ENCODE results near the gene ADARB2.

ADARB2 gene

GRCh38 chr10:1634239-1634638 is 103.1 kb downstream of the ADARB2 start:
- Histone ChIP-seq H3K4me1 (ENCODE audit: control insufficient read depth in 1 of 2, insufficient read depth in 2 of 2, low read length in 2 of 2) (no peaks in the 10 kb centered on the region), H3K27ac (ENCODE audit: low read length) (no peak overlapping the region), H3K9me3 (ENCODE audit: control insufficient read depth in 1 of 2, low read length in 2 of 2) (no peaks in the 10 kb centered on the region)

GRCh38 chr10:1633783-1634182 is 103.5 kb downstream of the ADARB2 start:
- H3K4me3 ChIP-seq (ENCODE audit: low read depth in 1 of 2, low read length in 2 of 2): no peak overlapping the region
- no peaks in the 10 kb centered on the region for H3K9me3 ChIP-seq (ENCODE audit: control insufficient read depth in 1 of 2, low read length in 2 of 2)
- no peaks in the 10 kb centered on the region for H3K27me3 ChIP-seq (ENCODE audit: low read depth, low read length)
- no peaks in the 10 kb centered on the region for H3K4me1 ChIP-seq (ENCODE audit: control insufficient read depth in 1 of 2, insufficient read depth in 2 of 2, low read length in 2 of 2)
- no peak overlapping the region for H3K27ac ChIP-seq (ENCODE audit: low read length)
- H3K36me3 ChIP-seq (ENCODE audit: control insufficient read depth in 1 of 2, insufficient read depth in 2 of 2, low read length in 2 of 2): no peaks in the 10 kb centered on the region

More at GRCh38 chr10:1634239-1634638, 103.1 kb downstream of the ADARB2 start:
- Histone ChIP-seq H3K27me3 (ENCODE audit: low read depth, low read length) (no peaks in the 10 kb centered on the region), H3K4me3 (ENCODE audit: low read depth in 1 of 2, low read length in 2 of 2) (no peak overlapping the region), H3K36me3 (ENCODE audit: control insufficient read depth in 1 of 2, insufficient read depth in 2 of 2, low read length in 2 of 2) (no peaks in the 10 kb centered on the region)

- no peaks in the 10 kb centered on the region for H3K4me1 ChIP-seq (ENCODE audit: control insufficient read depth in 1 of 2, insufficient read depth in 2 of 2, low read length in 2 of 2)
- no peak overlapping the region for H3K4me3 ChIP-seq (ENCODE audit: low read depth in 1 of 2, low read length in 2 of 2)
- no peaks in the 10 kb centered on the region for H3K27me3 ChIP-seq (ENCODE audit: low read depth, low read length)
- H3K36me3 ChIP-seq (ENCODE audit: control insufficient read depth in 1 of 2, insufficient read depth in 2 of 2, low read length in 2 of 2): no peaks in the 10 kb centered on the region
- H3K9me3 ChIP-seq (ENCODE audit: control insufficient read depth in 1 of 2, low read length in 2 of 2): peaks cover 0 to 7% of the 10 kb centered on the region in 2 donors
- H3K27ac ChIP-seq (ENCODE audit: low read length): no peak overlapping the region
These were observed 104.7 kb downstream of the ADARB2 start for GRCh38 chr10:1632596-1632995.

GRCh38 chr10:1632141-1632540 is 105.2 kb downstream of the ADARB2 start:
- Histone ChIP-seq H3K4me1 (ENCODE audit: control insufficient read depth in 1 of 2, insufficient read depth in 2 of 2, low read length in 2 of 2) (no peaks in the 10 kb centered on the region), H3K9me3 (ENCODE audit: control insufficient read depth in 1 of 2, low read length in 2 of 2) (peaks cover 0 to 7% of the 10 kb centered on the region in 2 donors), H3K27ac (ENCODE audit: low read length) (no peak overlapping the region), H3K4me3 (ENCODE audit: low read depth in 1 of 2, low read length in 2 of 2) (no peak overlapping the region), H3K27me3 (ENCODE audit: low read depth, low read length) (no peaks in the 10 kb centered on the region), H3K36me3 (ENCODE audit: control insufficient read depth in 1 of 2, insufficient read depth in 2 of 2, low read length in 2 of 2) (no peaks in the 10 kb centered on the region)

- no peaks in the 10 kb centered on the region for H3K4me1 ChIP-seq (ENCODE audit: control insufficient read depth in 1 of 2, insufficient read depth in 2 of 2, low read length in 2 of 2)
- peaks cover 0 to 7% of the 10 kb centered on the region in 2 donors for H3K9me3 ChIP-seq (ENCODE audit: control insufficient read depth in 1 of 2, low read length in 2 of 2)
- no peaks in the 10 kb centered on the region for H3K27me3 ChIP-seq (ENCODE audit: low read depth, low read length)
- no peaks in the 10 kb centered on the region for H3K36me3 ChIP-seq (ENCODE audit: control insufficient read depth in 1 of 2, insufficient read depth in 2 of 2, low read length in 2 of 2)
- no peak overlapping the region for H3K4me3 ChIP-seq (ENCODE audit: low read depth in 1 of 2, low read length in 2 of 2)
- H3K27ac ChIP-seq (ENCODE audit: low read length): no peak overlapping the region
These were observed 106.0 kb downstream of the ADARB2 start for GRCh38 chr10:1631282-1631681.

- no peak overlapping the region for H3K27ac ChIP-seq (ENCODE audit: low read length)
- H3K9me3 ChIP-seq (ENCODE audit: control insufficient read depth in 1 of 2, low read length in 2 of 2): peaks cover 0 to 7% of the 10 kb centered on the region in 2 donors
- H3K4me3 ChIP-seq (ENCODE audit: low read depth in 1 of 2, low read length in 2 of 2): no peak overlapping the region
- no peaks in the 10 kb centered on the region for H3K4me1 ChIP-seq (ENCODE audit: control insufficient read depth in 1 of 2, insufficient read depth in 2 of 2, low read length in 2 of 2)
- no peaks in the 10 kb centered on the region for H3K36me3 ChIP-seq (ENCODE audit: control insufficient read depth in 1 of 2, insufficient read depth in 2 of 2, low read length in 2 of 2)
- H3K27me3 ChIP-seq (ENCODE audit: low read depth, low read length): no peaks in the 10 kb centered on the region
These were observed 107.0 kb downstream of the ADARB2 start for GRCh38 chr10:1630304-1630703.

GRCh38 chr10:1629326-1630198 is 107.8 kb downstream of the ADARB2 start:
- no peaks in the 10 kb centered on the region for H3K36me3 ChIP-seq (ENCODE audit: control insufficient read depth in 1 of 2, insufficient read depth in 2 of 2, low read length in 2 of 2)
- H3K27ac ChIP-seq (ENCODE audit: low read length): no peak overlapping the region
- peaks cover 0 to 7% of the 10 kb centered on the region in 2 donors for H3K9me3 ChIP-seq (ENCODE audit: control insufficient read depth in 1 of 2, low read length in 2 of 2)
- H3K4me1 ChIP-seq (ENCODE audit: control insufficient read depth in 1 of 2, insufficient read depth in 2 of 2, low read length in 2 of 2): no peaks in the 10 kb centered on the region
- H3K4me3 ChIP-seq (ENCODE audit: low read depth in 1 of 2, low read length in 2 of 2): no peak overlapping the region
- no peaks in the 10 kb centered on the region for H3K27me3 ChIP-seq (ENCODE audit: low read depth, low read length)

- H3K27me3 ChIP-seq (ENCODE audit: low read depth, low read length): no peaks in the 10 kb centered on the region
- H3K36me3 ChIP-seq (ENCODE audit: control insufficient read depth in 1 of 2, insufficient read depth in 2 of 2, low read length in 2 of 2): no peaks in the 10 kb centered on the region
- no peak overlapping the region for H3K4me3 ChIP-seq (ENCODE audit: low read depth in 1 of 2, low read length in 2 of 2)
- H3K4me1 ChIP-seq (ENCODE audit: control insufficient read depth in 1 of 2, insufficient read depth in 2 of 2, low read length in 2 of 2): no peaks in the 10 kb centered on the region
- no peak overlapping the region for H3K27ac ChIP-seq (ENCODE audit: low read length)
- H3K9me3 ChIP-seq (ENCODE audit: control insufficient read depth in 1 of 2, low read length in 2 of 2): peaks cover 0 to 7% of the 10 kb centered on the region in 2 donors
These were observed 108.6 kb downstream of the ADARB2 start for GRCh38 chr10:1628757-1629156.

DNA sequence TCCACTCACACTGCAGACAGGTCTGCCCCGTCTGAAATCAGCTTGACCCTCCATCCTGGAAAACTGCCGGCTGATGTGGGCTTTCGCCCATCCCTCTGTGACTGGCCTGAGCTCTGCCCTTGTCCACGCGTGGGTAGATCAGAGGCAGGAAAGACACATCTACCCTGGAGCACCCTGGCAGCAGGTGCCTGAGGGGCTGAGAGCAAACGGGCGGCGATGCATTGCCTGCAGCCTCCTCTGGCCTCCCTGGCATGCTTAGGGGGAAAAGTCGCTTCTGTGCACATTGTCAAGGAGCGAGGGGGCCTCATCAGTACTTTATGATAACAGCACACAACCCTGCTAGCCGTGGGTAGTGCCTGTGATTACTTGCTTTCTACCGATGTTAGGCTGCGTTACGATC is 109.4 kb downstream of the ADARB2 start:
- Histone ChIP-seq H3K36me3 (ENCODE audit: control insufficient read depth in 1 of 2, insufficient read depth in 2 of 2, low read length in 2 of 2) (no peaks in the 10 kb centered on the region), H3K9me3 (ENCODE audit: control insufficient read depth in 1 of 2, low read length in 2 of 2) (peaks cover 0 to 7% of the 10 kb centered on the region in 2 donors), H3K4me1 (ENCODE audit: control insufficient read depth in 1 of 2, insufficient read depth in 2 of 2, low read length in 2 of 2) (no peaks in the 10 kb centered on the region), H3K27me3 (ENCODE audit: low read depth, low read length) (no peaks in the 10 kb centered on the region), H3K4me3 (ENCODE audit: low read depth in 1 of 2, low read length in 2 of 2) (no peak overlapping the region), H3K27ac (ENCODE audit: low read length) (no peak overlapping the region)

GRCh38 chr10:1626835-1627234 is 110.5 kb downstream of the ADARB2 start:
- H3K4me1 ChIP-seq (ENCODE audit: control insufficient read depth in 1 of 2, insufficient read depth in 2 of 2, low read length in 2 of 2): no peaks in the 10 kb centered on the region
- no peak overlapping the region for H3K4me3 ChIP-seq (ENCODE audit: low read depth in 1 of 2, low read length in 2 of 2)
- H3K36me3 ChIP-seq (ENCODE audit: control insufficient read depth in 1 of 2, insufficient read depth in 2 of 2, low read length in 2 of 2): no peaks in the 10 kb centered on the region
- no peaks in the 10 kb centered on the region for H3K27me3 ChIP-seq (ENCODE audit: low read depth, low read length)
- H3K27ac ChIP-seq (ENCODE audit: low read length): no peak overlapping the region
- H3K9me3 ChIP-seq (ENCODE audit: control insufficient read depth in 1 of 2, low read length in 2 of 2): peaks cover 0 to 7% of the 10 kb centered on the region in 2 donors

DNA sequence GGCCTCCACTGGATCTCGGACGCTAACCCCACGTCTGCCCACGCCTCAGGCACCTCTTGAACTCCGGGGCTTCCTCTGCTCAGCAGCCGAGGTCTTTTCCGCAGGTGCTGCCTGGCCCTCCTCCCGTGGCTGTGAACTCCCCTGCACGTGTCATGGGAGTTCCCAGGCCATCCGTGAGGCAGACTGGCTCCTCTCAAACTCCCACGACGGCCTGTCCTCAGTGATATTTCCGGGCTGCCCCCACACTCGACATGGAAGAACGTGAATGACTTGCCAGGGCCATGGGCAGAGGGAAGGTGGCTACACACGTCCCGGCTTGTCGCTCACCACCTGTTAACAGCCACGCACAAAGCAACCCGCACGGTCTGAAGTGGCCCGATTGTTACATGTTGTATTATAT is 110.9 kb downstream of the ADARB2 start:
- H3K4me3 ChIP-seq (ENCODE audit: low read depth in 1 of 2, low read length in 2 of 2): no peak overlapping the region
- no peaks in the 10 kb centered on the region for H3K27me3 ChIP-seq (ENCODE audit: low read depth, low read length)
- H3K9me3 ChIP-seq (ENCODE audit: control insufficient read depth in 1 of 2, low read length in 2 of 2): peaks cover 0 to 7% of the 10 kb centered on the region in 2 donors
- H3K4me1 ChIP-seq (ENCODE audit: control insufficient read depth in 1 of 2, insufficient read depth in 2 of 2, low read length in 2 of 2): no peaks in the 10 kb centered on the region
- no peaks in the 10 kb centered on the region for H3K36me3 ChIP-seq (ENCODE audit: control insufficient read depth in 1 of 2, insufficient read depth in 2 of 2, low read length in 2 of 2)
- no peak overlapping the region for H3K27ac ChIP-seq (ENCODE audit: low read length)

DNA sequence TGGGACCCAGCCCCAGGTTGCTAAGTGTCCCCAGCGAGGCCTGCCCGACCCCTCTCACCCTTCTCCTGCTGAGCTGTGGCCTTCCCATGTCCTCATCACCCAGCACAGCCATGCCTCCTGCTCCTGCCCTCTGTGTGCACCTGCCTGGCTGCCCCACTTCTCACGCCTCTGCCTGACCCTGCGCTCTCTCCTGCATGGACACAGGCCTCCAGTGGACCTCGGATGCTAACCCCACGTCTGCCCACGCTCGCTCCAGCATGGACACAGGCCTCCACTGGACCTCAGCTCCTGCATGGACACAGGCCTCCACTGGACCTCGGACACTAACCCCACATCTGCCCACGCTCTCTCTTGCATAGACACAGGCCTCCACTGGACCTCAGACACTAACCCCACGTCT is 111.6 kb downstream of the ADARB2 start:
- H3K27me3 ChIP-seq (ENCODE audit: low read depth, low read length): no peaks in the 10 kb centered on the region
- no peaks in the 10 kb centered on the region for H3K4me1 ChIP-seq (ENCODE audit: control insufficient read depth in 1 of 2, insufficient read depth in 2 of 2, low read length in 2 of 2)
- no peaks in the 10 kb centered on the region for H3K36me3 ChIP-seq (ENCODE audit: control insufficient read depth in 1 of 2, insufficient read depth in 2 of 2, low read length in 2 of 2)
- no peak overlapping the region for H3K4me3 ChIP-seq (ENCODE audit: low read depth in 1 of 2, low read length in 2 of 2)
- peaks cover 0 to 7% of the 10 kb centered on the region in 2 donors for H3K9me3 ChIP-seq (ENCODE audit: control insufficient read depth in 1 of 2, low read length in 2 of 2)
- H3K27ac ChIP-seq (ENCODE audit: low read length): no peak overlapping the region

Data from muscle layer of duodenum (tissue), 2 donors.